SK-N-SH treated with all-trans-retinoic acid at 6 μM for 48 hours (cell line): ENCODE data around the gene CDK3.

Experiments
- ATAC-seq: fragments of 200-7000 bp; cut with Tn5 transposase; 3 replicates; pipeline ENCODE4 v1.9.1; 2020; ENCODE audit warnings: mild to moderate bottlenecking, moderate library complexity
- ARNTL ChIP-seq: fragments of 450-650 bp; formaldehyde crosslinking; IDR thresholded peaks from 2 replicates; pipeline ENCODE4 v1.5.0; 2020; ENCODE audit warnings: low read depth, mild to moderate bottlenecking, moderate library complexity, borderline replicate concordance
- BACH2 ChIP-seq: fragments of 250-450 bp; sonication (Bioruptor Pico); IDR thresholded peaks from 2 replicates; pipeline ENCODE4 v1.9.0; 2021; ENCODE audit warnings: mild to moderate bottlenecking, borderline replicate concordance
- CREB5 ChIP-seq: fragments of 250-450 bp; sonication (Bioruptor Pico); IDR thresholded peaks from 2 replicates; pipeline ENCODE4 v1.5.1; 2020; ENCODE audit warnings: low read depth, mild to moderate bottlenecking, moderate library complexity
- CSDC2 ChIP-seq: fragments of 250-450 bp; sonication (Bioruptor Pico); IDR thresholded peaks from 2 replicates; pipeline ENCODE4 v1.5.0; 2020; ENCODE audit warnings: mild to moderate bottlenecking, moderate library complexity
- ESRRG ChIP-seq: fragments of 250-450 bp; sonication (Bioruptor Pico); IDR thresholded peaks from 2 replicates; pipeline ENCODE4 v1.6.1; 2021; ENCODE audit warnings: mild to moderate bottlenecking
- GLIS3 ChIP-seq: fragments of 250-450 bp; sonication (Bioruptor Pico); IDR thresholded peaks from 2 replicates; pipeline ENCODE4 v1.5.0; 2020; ENCODE audit warnings: mild to moderate bottlenecking, moderate library complexity
- ISL1 ChIP-seq: fragments of 250-450 bp; sonication (Bioruptor Pico); IDR thresholded peaks from 2 replicates; pipeline ENCODE4 v2.1.2; 2022; ENCODE audit warnings: mild to moderate bottlenecking, moderate library complexity
- OSR1 ChIP-seq: fragments of 250-450 bp; sonication (Bioruptor Pico); IDR thresholded peaks from 2 replicates; pipeline ENCODE4 v1.8.0; 2022; ENCODE audit warnings: moderate library complexity, mild to moderate bottlenecking, inconsistent platforms
- PATZ1 ChIP-seq: fragments of 250-450 bp; sonication (Bioruptor Pico); IDR thresholded peaks from 2 replicates; pipeline ENCODE4 v1.8.0; 2020; ENCODE audit warnings: mild to moderate bottlenecking, moderate library complexity, borderline replicate concordance
- POU6F1 ChIP-seq: fragments of 250-450 bp; sonication (Bioruptor Pico); IDR thresholded peaks from 2 replicates; pipeline ENCODE4 v1.8.0; 2021; ENCODE audit warnings: low read depth, mild to moderate bottlenecking, moderate library complexity, borderline replicate concordance
- RARB ChIP-seq: fragments of 250-450 bp; sonication (Bioruptor Pico); IDR thresholded peaks from 2 replicates; pipeline ENCODE4 v1.8.0; 2021; ENCODE audit warnings: mild to moderate bottlenecking, moderate library complexity
- SNAI2 ChIP-seq: fragments of 250-450 bp; sonication (Bioruptor Pico); IDR thresholded peaks from 2 replicates; pipeline ENCODE4 v1.5.0; 2020; ENCODE audit warnings: mild to moderate bottlenecking, moderate library complexity
- TCF4 ChIP-seq: fragments of 250-450 bp; sonication (Bioruptor Pico); IDR thresholded peaks from 2 replicates; pipeline ENCODE4 v1.8.0; 2021; ENCODE audit warnings: mild to moderate bottlenecking, moderate library complexity, borderline replicate concordance
- ZC3H10 ChIP-seq: fragments of 250-450 bp; sonication (Bioruptor Pico); IDR thresholded peaks from 2 replicates; pipeline ENCODE4 v1.5.1; 2021; ENCODE audit warnings: mild to moderate bottlenecking, moderate library complexity
- ZFP3 ChIP-seq: fragments of 250-450 bp; sonication (Bioruptor Pico); IDR thresholded peaks from 2 replicates; pipeline ENCODE4 v1.5.0; 2020; ENCODE audit warnings: mild to moderate bottlenecking, moderate library complexity
- ZFP30 ChIP-seq: fragments of 450-650 bp; formaldehyde crosslinking; IDR thresholded peaks from 2 replicates; pipeline ENCODE4 v1.5.0; 2022; ENCODE audit warnings: mild to moderate bottlenecking, moderate library complexity
- ZNF565 ChIP-seq: fragments of 450-650 bp; formaldehyde crosslinking; conservative IDR thresholded peaks from 2 replicates; pipeline ENCODE4 v1.5.0; 2020; ENCODE audit warnings: low read depth, mild to moderate bottlenecking, moderate library complexity
- ZNF70 ChIP-seq: fragments of 450-650 bp; formaldehyde crosslinking; IDR thresholded peaks from 2 replicates; pipeline ENCODE4 v1.5.0; 2020; ENCODE audit warnings: mild to moderate bottlenecking, moderate library complexity
- ZNF8 ChIP-seq: fragments of 450-650 bp; formaldehyde crosslinking; IDR thresholded peaks from 2 replicates; pipeline ENCODE4 v1.5.0; 2020; ENCODE audit warnings: mild to moderate bottlenecking, moderate library complexity
- TF ChIP-seq, protein P1 (sequence below): fragments of 250-450 bp; sonication (Bioruptor Pico); IDR thresholded peaks from 2 replicates; pipeline ENCODE4 v1.5.1; 2021; ENCODE audit warnings: mild to moderate bottlenecking, moderate library complexity
- TF ChIP-seq, protein P2 (sequence below): fragments of 250-450 bp; sonication (Bioruptor Pico); IDR thresholded peaks from 2 replicates; pipeline ENCODE4 v1.5.0; 2020; ENCODE audit warnings: mild to moderate bottlenecking, moderate library complexity

The CDK3 gene

DNA sequence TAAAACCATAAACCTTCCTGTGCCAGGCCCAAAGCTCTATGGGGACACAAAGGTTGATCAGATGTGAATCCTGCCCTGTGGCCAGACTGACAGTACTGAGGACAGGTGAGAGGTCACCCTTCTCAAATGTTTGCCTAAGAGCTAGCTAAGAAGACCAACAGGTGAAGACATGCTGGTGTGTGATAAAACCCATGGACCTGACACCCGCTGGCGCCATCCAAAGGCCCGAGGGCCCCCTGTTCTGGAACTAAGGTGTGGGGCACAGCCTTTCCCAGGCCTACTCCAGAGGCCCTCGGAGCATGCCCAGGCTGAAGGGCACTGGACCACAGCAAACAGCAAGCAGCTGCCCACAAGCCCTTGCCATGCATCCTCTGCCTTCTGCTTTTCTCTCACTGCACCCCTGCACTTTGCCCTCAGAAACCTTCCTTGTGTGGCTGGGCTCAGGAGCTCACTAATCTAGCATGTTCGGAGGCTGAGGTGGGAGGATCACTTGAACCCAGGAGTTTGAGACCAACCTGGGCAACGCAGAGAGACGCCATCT is 5.2 kb upstream of the CDK3 start:
- no peak for ATAC-seq
- TF ChIP-seq, protein P1, sequence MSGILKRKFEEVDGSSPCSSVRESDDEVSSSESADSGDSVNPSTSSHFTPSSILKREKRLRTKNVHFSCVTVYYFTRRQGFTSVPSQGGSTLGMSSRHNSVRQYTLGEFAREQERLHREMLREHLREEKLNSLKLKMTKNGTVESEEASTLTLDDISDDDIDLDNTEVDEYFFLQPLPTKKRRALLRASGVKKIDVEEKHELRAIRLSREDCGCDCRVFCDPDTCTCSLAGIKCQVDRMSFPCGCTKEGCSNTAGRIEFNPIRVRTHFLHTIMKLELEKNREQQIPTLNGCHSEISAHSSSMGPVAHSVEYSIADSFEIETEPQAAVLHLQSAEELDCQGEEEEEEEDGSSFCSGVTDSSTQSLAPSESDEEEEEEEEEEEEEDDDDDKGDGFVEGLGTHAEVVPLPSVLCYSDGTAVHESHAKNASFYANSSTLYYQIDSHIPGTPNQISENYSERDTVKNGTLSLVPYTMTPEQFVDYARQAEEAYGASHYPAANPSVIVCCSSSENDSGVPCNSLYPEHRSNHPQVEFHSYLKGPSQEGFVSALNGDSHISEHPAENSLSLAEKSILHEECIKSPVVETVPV (CRISPR knock-in tag): no peak
- TF ChIP-seq SNAI2 (CRISPR knock-in tag) (no peak), ZNF8 (CRISPR knock-in tag) (no peak), ESRRG (CRISPR knock-in tag) (no peak), ZNF565 (CRISPR knock-in tag) (no peak), POU6F1 (CRISPR knock-in tag) (no peak), GLIS3 (no peak)

DNA sequence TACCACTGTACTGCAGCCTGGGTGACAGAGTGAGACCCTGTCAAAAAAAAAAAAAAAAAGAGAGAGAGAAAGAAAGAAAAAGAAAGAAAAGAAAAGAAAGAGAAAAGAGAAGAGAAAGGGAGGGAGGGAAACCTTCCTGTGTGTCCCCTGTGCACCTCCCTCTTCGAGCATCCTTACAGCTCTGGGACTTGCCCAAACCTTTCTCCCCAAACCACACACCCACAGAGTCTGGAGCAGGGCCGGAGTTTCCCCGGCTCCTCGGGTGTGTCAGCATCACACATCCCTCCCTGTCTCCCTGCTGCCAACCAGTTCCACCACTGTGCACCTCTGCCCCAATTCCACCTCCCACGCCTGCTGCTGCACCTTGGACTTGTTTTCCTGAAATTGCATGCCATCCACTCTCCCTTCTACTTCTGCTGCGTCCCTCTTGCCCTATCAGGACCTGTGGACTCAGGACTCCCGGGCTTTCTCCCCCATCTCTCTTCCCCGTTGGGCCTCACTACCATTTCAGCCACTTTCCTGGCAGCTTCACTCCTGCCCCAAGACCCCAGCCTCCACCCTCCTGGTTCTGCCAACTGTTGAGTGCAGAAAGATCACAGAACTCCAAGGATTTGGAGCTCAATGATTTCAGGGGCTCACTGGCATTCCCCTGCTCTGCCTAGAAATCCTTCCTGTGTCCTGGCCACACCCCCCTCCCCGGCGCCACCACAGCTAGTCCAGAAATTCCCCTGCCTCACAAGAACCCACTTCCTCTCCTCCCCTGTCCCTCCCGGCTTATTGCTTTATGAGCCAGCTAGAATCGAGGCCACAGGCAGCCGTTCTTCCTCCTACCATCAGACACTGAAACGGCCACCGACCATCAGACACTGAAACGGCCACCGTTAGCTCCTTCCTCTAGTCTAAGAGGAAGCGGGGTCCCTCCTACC is 3.7 kb upstream of the CDK3 start:
- ATAC-seq: peak; percentile 58
- TF ChIP-seq ZFP30 (CRISPR knock-in tag) (no peak), ZFP3 (no peak), POU6F1 (CRISPR knock-in tag) (no peak), ZNF70 (CRISPR knock-in tag) (no peak), GLIS3 (no peak), ZNF565 (CRISPR knock-in tag) (no peak), ISL1 (CRISPR knock-in tag) (no peak), CREB5 (CRISPR knock-in tag) (no peak), SNAI2 (CRISPR knock-in tag) (no peak), PATZ1 (CRISPR knock-in tag) (no peak), CSDC2 (CRISPR knock-in tag) (no peak), BACH2 (no peak), ZC3H10 (CRISPR knock-in tag) (no peak), OSR1 (no peak), RARB (CRISPR knock-in tag) (no peak), ESRRG (CRISPR knock-in tag) (no peak), TCF4 (CRISPR knock-in tag) (no peak), ARNTL (CRISPR knock-in tag) (no peak), ZNF8 (CRISPR knock-in tag) (no peak)
- TF ChIP-seq, all 23 proteins: peak for 0

GRCh38 chr17:75998327-75998795 is 2.3 kb upstream of the CDK3 start:
- TF ChIP-seq TCF4 (CRISPR knock-in tag): no peak
- TF ChIP-seq, protein P2, sequence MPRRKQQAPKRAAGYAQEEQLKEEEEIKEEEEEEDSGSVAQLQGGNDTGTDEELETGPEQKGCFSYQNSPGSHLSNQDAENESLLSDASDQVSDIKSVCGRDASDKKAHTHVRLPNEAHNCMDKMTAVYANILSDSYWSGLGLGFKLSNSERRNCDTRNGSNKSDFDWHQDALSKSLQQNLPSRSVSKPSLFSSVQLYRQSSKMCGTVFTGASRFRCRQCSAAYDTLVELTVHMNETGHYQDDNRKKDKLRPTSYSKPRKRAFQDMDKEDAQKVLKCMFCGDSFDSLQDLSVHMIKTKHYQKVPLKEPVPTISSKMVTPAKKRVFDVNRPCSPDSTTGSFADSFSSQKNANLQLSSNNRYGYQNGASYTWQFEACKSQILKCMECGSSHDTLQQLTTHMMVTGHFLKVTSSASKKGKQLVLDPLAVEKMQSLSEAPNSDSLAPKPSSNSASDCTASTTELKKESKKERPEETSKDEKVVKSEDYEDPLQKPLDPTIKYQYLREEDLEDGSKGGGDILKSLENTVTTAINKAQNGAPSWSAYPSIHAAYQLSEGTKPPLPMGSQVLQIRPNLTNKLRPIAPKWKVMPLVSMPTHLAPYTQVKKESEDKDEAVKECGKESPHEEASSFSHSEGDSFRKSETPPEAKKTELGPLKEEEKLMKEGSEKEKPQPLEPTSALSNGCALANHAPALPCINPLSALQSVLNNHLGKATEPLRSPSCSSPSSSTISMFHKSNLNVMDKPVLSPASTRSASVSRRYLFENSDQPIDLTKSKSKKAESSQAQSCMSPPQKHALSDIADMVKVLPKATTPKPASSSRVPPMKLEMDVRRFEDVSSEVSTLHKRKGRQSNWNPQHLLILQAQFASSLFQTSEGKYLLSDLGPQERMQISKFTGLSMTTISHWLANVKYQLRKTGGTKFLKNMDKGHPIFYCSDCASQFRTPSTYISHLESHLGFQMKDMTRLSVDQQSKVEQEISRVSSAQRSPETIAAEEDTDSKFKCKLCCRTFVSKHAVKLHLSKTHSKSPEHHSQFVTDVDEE (CRISPR knock-in tag): no peak
- no peak for TF ChIP-seq PATZ1 (CRISPR knock-in tag)
- TF ChIP-seq CSDC2 (CRISPR knock-in tag): no peak
- no peak for TF ChIP-seq BACH2
- no peak for TF ChIP-seq GLIS3
- no peak for TF ChIP-seq ZFP30 (CRISPR knock-in tag)
- no peak for ATAC-seq
